Keratinocyte (primary cell): ENCODE results near the gene GBX2. TPM values are rescaled to one million over a fixed set of nuclear protein-coding genes. Genes with fewer than 3 reads are reported as not detected.

ENCODE experiments used
- DNase-seq: peaks from one replicate; pipeline ENCODE4 v3.0.0-alpha.2; 2011; ENCODE audit warnings: low read depth, missing footprints, low spot score
- FAIRE-seq: peaks from 2 replicates; lab custom pipeline; 2011; peaks lifted over from hg19 to GRCh38; lab: Jason Lieb, UNC
- H2AFZ ChIP-seq: 2 replicates; pipeline ENCODE4 v1.6.0; 2012; ENCODE audit warnings: low read length, control low read depth, inconsistent platforms; ENCODE audit not compliant: control insufficient read depth
- H3K27ac ChIP-seq: 2 replicates; pipeline ENCODE4 v1.5.1; 2011; ENCODE audit warnings: low read length; ENCODE audit not compliant: control insufficient read depth, insufficient read depth
- H3K27me3 ChIP-seq: 3 replicates; pipeline ENCODE4 v1.6.0; 2011; ENCODE audit warnings: low read length; ENCODE audit not compliant: control insufficient read depth, insufficient read depth; ENCODE audit errors: extremely low read depth
- H3K36me3 ChIP-seq, 2 experiments: 2 replicates in 1 of 2; 3 replicates in 1 of 2; pipeline ENCODE4 v1.5.1; 2011; ENCODE audit warnings: low read length in 2 of 2, mild to moderate bottlenecking in 1 of 2; ENCODE audit not compliant: control insufficient read depth in 2 of 2, insufficient read depth in 2 of 2; ENCODE audit errors: extremely low read depth in 1 of 2
- H3K4me1 ChIP-seq: 3 replicates; pipeline ENCODE4 v1.5.1; 2011; ENCODE audit warnings: low read length; ENCODE audit not compliant: control insufficient read depth, insufficient read depth; ENCODE audit errors: extremely low read depth
- H3K4me2 ChIP-seq: 3 replicates; pipeline ENCODE4 v1.6.0; 2011; ENCODE audit warnings: low read depth, low read length; ENCODE audit not compliant: control insufficient read depth, insufficient read depth; ENCODE audit errors: extremely low read depth
- H3K4me3 ChIP-seq, 3 experiments: fragments of 200-600 bp in 1 of 3; sonication (generic) in 1 of 3; 2 replicates in 2 of 3; 3 replicates in 1 of 3; pipeline ENCODE4 v1.5.1; 2011 to 2016; ENCODE audit warnings: low read length in 3 of 3, mild to moderate bottlenecking in 3 of 3, control low read depth in 2 of 3, inconsistent platforms in 1 of 3, low read depth in 1 of 3, mixed read lengths in 1 of 3, mixed run types in 1 of 3, moderate library complexity in 1 of 3; ENCODE audit not compliant: control insufficient read depth in 2 of 3, insufficient read depth in 2 of 3; ENCODE audit errors: extremely low read depth in 1 of 3
- H3K79me2 ChIP-seq: 2 replicates; pipeline ENCODE4 v1.6.0; 2012; ENCODE audit warnings: low read length; ENCODE audit not compliant: control insufficient read depth, insufficient read depth
- H3K9ac ChIP-seq: 3 replicates; pipeline ENCODE4 v1.6.0; 2011; ENCODE audit warnings: low read length; ENCODE audit not compliant: control insufficient read depth, insufficient read depth; ENCODE audit errors: extremely low read depth
- H3K9me1 ChIP-seq: 3 replicates; pipeline ENCODE4 v1.6.0; 2011; ENCODE audit warnings: low read length; ENCODE audit not compliant: control insufficient read depth, insufficient read depth; ENCODE audit errors: extremely low read depth
- H3K9me3 ChIP-seq: 2 replicates; pipeline ENCODE4 v1.5.1; 2012; ENCODE audit warnings: low read depth, low read length; ENCODE audit not compliant: control insufficient read depth
- H4K20me1 ChIP-seq: 3 replicates; pipeline ENCODE4 v1.6.0; 2011; ENCODE audit warnings: low read length; ENCODE audit not compliant: control insufficient read depth, insufficient read depth; ENCODE audit errors: extremely low read depth
- CTCF ChIP-seq, 3 experiments: IDR thresholded peaks in 1 of 3; conservative IDR thresholded peaks in 1 of 3; optimal IDR thresholded peaks in 1 of 3; 2 replicates in 2 of 3; 3 replicates in 1 of 3; pipeline versions ENCODE3 to v1.5.1; 2011; ENCODE audit warnings: low read length in 3 of 3, mild to moderate bottlenecking in 3 of 3, moderate library complexity in 2 of 3, control low read depth in 1 of 3, inconsistent platforms in 1 of 3; ENCODE audit not compliant: insufficient read depth in 2 of 3; ENCODE audit errors: extremely low read depth in 1 of 3
- EZH2 ChIP-seq: IDR thresholded peaks from one replicate; pipeline ENCODE4 v1.6.1; 2012; ENCODE audit warnings: inconsistent platforms, mild to moderate bottlenecking, low read length, moderate library complexity
- dilution Hi-C: fragments of 300-500 bp; cut with MboI; formaldehyde crosslinking; loops from one replicate; pipeline ENCODE4 v1.7.0; 2020; ENCODE audit warnings: low sequenced_read_pairs; ENCODE audit not compliant: extremely low pct_ligation_motif_present
- polyA plus RNA-seq, 5 experiments: library from polyadenylated mRNA; depleted of rRNA in 3 of 5; stranded (reverse) in 3 of 5; stranded (forward) in 1 of 5; unstranded in 1 of 5; fragments of >200 nt; gene quantifications; 1 replicate in 1 of 5; 2 replicates in 3 of 5; 3 replicates in 1 of 5; pipeline versions ENCODE4 v1.2.1 to v1.2.3, GENCODE V29; 2011 to 2012; ENCODE audit warnings: missing spikeins in 2 of 5, low read depth in 1 of 5, low replicate concordance in 1 of 5

The GBX2 gene
- polyA plus RNA-seq, 1 donor (not counting 4 experiments of a cell fraction or from before 2014, with no cell fraction given), result 0.17 TPM

DNA sequence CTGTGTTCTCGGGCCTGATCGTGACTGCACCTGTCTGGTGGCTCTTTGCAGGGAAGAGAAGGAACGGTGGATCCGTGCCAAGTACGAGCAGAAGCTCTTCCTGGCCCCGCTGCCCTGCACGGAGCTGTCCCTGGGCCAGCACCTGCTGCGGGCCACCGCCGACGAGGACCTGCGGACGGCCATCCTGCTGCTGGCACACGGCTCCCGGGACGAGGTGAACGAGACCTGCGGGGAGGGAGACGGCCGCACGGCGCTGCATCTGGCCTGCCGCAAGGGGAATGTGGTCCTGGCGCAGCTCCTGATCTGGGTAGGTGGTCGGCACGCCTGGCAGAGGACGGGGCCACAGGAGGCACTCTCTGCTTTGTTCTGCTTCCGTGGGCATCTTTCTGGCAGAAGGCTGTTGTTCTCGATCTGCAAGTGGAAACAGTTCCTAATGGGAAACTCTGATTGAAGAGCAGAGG lies 48.0 kb downstream of the GBX2 start:
- H3K27me3 ChIP-seq, result no peaks in the 10 kb centered on the region
- no peaks in the 10 kb centered on the region for H3K4me1 ChIP-seq
- H3K27ac ChIP-seq, result no peak overlapping the region
- H3K4me3 ChIP-seq, result no peak overlapping the region
- no peaks in the 10 kb centered on the region for H4K20me1 ChIP-seq
- H3K9me3 ChIP-seq, result no peaks in the 10 kb centered on the region
- dilution Hi-C loops, result no loop called here
- no peak overlapping the region for H3K4me2 ChIP-seq
- no peak overlapping the region for H3K9ac ChIP-seq
- TF ChIP-seq CTCF (optimal IDR thresholded peaks at IDR 0.05 in 1 of 3, IDR thresholded peaks at IDR 0.05 in 1 of 3, conservative IDR thresholded peaks at IDR 0.05 in 1 of 3; ENCODE audit: extremely low read depth in 1 of 3, insufficient read depth in 2 of 3, low read length in 3 of 3) (no peak), EZH2 (no peak)
- DNase-seq, result no peak
- H3K9me1 ChIP-seq, result no peaks in the 10 kb centered on the region
- H3K79me2 ChIP-seq, result no peaks in the 10 kb centered on the region
- peaks cover 0 to 3% of the 10 kb centered on the region in 2 experiments for H3K36me3 ChIP-seq
- FAIRE-seq, result no peak
- no peak overlapping the region for H2AFZ ChIP-seq

DNA sequence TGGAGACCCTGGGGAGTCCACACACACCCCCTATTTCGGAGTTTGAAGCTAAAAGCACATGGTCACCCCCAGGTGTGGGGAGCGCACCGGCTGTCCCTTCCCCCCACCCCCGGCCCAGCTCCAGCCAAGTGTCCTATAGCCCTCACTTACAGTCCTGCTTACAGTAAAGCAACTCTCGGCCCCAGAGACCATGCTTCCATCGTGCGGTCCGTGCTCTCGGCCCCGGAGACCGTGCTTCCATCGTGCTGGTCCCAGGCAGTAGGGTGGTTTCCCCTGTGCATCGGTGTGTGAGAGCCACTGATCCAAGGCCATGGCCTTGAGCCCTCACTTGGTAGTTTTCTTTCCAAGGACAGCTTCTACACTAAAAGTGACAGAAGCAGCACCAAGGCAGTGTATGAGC lies 48.7 kb downstream of the GBX2 start:
- H4K20me1 ChIP-seq, result no peaks in the 10 kb centered on the region
- DNase-seq (no peak), FAIRE-seq (no peak)
- peaks cover 0 to 3% of the 10 kb centered on the region in 2 experiments for H3K36me3 ChIP-seq
- H3K4me2 ChIP-seq, result no peak overlapping the region
- H3K9me3 ChIP-seq, result no peaks in the 10 kb centered on the region
- dilution Hi-C loops, result no loop called here
- no peaks in the 10 kb centered on the region for H3K4me1 ChIP-seq
- H2AFZ ChIP-seq, result no peak overlapping the region
- no peak overlapping the region for H3K4me3 ChIP-seq
- no peaks in the 10 kb centered on the region for H3K9me1 ChIP-seq
- no peaks in the 10 kb centered on the region for H3K79me2 ChIP-seq
- TF ChIP-seq CTCF (optimal IDR thresholded peaks at IDR 0.05 in 1 of 3, IDR thresholded peaks at IDR 0.05 in 1 of 3, conservative IDR thresholded peaks at IDR 0.05 in 1 of 3; ENCODE audit: extremely low read depth in 1 of 3, insufficient read depth in 2 of 3, low read length in 3 of 3) (no peak), EZH2 (no peak)
- no peaks in the 10 kb centered on the region for H3K27me3 ChIP-seq
- no peak overlapping the region for H3K27ac ChIP-seq
- no peak overlapping the region for H3K9ac ChIP-seq
